ENCODE measurements around the gene TRIO.

Gene TRIO

GRCh38 chr5:14168793-14169262 is 25.7 kb downstream of the TRIO start (continued):
- TF ChIP-seq KLF10 (tag by site-specific recombination; IDR thresholded peaks at IDR 0.05) (no peak), MEIS1 (CRISPR knock-in tag; IDR thresholded peaks at IDR 0.05; ENCODE audit: borderline replicate concordance) (no peak), SP7 (tag by site-specific recombination; IDR thresholded peaks at IDR 0.05) (peak; percentile 49; the same call in 1 of the 2 replicates), ZSCAN23 (tag by site-specific recombination; IDR thresholded peaks at IDR 0.05) (no peak), ZNF561 (tag by site-specific recombination; IDR thresholded peaks at IDR 0.05; ENCODE audit: borderline replicate concordance) (no peak), ZNF830 (tag by site-specific recombination; IDR thresholded peaks at IDR 0.05; ENCODE audit: low read depth) (no peak), ZNF221 (tag by site-specific recombination; IDR thresholded peaks at IDR 0.05; ENCODE audit: borderline replicate concordance) (no peak), ZNF610 (tag by site-specific recombination; IDR thresholded peaks at IDR 0.05; ENCODE audit: borderline replicate concordance) (no peak), ZNF571 (tag by site-specific recombination; IDR thresholded peaks at IDR 0.05) (no peak), ZNF791 (tag by site-specific recombination; IDR thresholded peaks at IDR 0.05) (no peak), ZNF580 (tag by site-specific recombination; IDR thresholded peaks at IDR 0.05) (0 out of 2 replicates have a peak, but pooled peaks have one; percentile 57), ZSCAN4 (tag by site-specific recombination; IDR thresholded peaks at IDR 0.05) (no peak), PRDM2 (tag by site-specific recombination; IDR thresholded peaks at IDR 0.05; ENCODE audit: borderline replicate concordance) (no peak)
- TF ChIP-seq, protein P1, sequence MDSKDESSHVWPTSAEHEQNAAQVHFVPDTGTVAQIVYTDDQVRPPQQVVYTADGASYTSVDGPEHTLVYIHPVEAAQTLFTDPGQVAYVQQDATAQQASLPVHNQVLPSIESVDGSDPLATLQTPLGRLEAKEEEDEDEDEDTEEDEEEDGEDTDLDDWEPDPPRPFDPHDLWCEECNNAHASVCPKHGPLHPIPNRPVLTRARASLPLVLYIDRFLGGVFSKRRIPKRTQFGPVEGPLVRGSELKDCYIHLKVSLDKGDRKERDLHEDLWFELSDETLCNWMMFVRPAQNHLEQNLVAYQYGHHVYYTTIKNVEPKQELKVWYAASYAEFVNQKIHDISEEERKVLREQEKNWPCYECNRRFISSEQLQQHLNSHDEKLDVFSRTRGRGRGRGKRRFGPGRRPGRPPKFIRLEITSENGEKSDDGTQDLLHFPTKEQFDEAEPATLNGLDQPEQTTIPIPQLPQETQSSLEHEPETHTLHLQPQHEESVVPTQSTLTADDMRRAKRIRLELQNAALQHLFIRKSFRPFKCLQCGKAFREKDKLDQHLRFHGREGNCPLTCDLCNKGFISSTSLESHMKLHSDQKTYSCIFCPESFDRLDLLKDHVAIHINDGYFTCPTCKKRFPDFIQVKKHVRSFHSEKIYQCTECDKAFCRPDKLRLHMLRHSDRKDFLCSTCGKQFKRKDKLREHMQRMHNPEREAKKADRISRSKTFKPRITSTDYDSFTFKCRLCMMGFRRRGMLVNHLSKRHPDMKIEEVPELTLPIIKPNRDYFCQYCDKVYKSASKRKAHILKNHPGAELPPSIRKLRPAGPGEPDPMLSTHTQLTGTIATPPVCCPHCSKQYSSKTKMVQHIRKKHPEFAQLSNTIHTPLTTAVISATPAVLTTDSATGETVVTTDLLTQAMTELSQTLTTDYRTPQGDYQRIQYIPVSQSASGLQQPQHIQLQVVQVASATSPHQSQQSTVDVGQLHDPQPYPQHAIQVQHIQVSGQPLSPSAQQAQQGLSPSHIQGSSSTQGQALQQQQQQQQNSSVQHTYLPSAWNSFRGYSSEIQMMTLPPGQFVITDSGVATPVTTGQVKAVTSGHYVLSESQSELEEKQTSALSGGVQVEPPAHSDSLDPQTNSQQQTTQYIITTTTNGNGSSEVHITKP (tag by site-specific recombination; IDR thresholded peaks at IDR 0.05): no peak

- Histone ChIP-seq H3K27ac (ENCODE audit: extremely low read depth, low read depth, low read length) (no peak overlapping the region), H3K4me3 (ENCODE audit: low read depth, low read length) (no peak overlapping the region), H3K4me1 (ENCODE audit: control insufficient read depth, insufficient read depth, low read length) (peaks cover 72% of the 10 kb centered on the region), H3K36me3 (ENCODE audit: control insufficient read depth in 2 of 2, insufficient read depth in 1 of 2, low read length in 2 of 2) (no peaks in the 10 kb centered on the region), H3K9me3 (ENCODE audit: control insufficient read depth, insufficient read depth, low read depth, low read length) (no peaks in the 10 kb centered on the region)
- ChIA-PET CTCF (interaction anchor here (0.5 kb wide), 1 partner anchor 8 kb away, joined by 4 read pairs; no protein-coding TSS in a partner anchor), POLR2A (no interaction called here)
- peak; percentile 29; the same call in 1 of the 2 replicates for TF ChIP-seq SCRT2 (tag by site-specific recombination; IDR thresholded peaks at IDR 0.05)
- TF ChIP-seq ZNF510 (tag by site-specific recombination; IDR thresholded peaks at IDR 0.05; ENCODE audit: insufficient replicate concordance): no peak
Measured at GRCh38 chr5:14171046-14171445, 27.9 kb downstream of the TRIO start.
